Hepatocyte (in vitro differentiated cells): ENCODE data around the gene MRPL2. TPM values are rescaled to one million over a fixed set of nuclear protein-coding genes. Genes with fewer than 3 reads are reported as not detected.
"Not testable (repeated sequence)": the region's sequence is repeated elsewhere in the genome, so short reads cannot be mapped to it uniquely, and the experiment has no call there.

ENCODE experiments used
- DNase-seq: peaks from one replicate; pipeline ENCODE4 v3.0.0-alpha.2; 2016; ENCODE audit warnings: low spot score
- H2AFZ ChIP-seq: fragments of 200-600 bp; sonication (generic); 2 replicates; pipeline ENCODE4 v1.6.0; 2016; ENCODE audit warnings: antibody characterized with exemption, mild to moderate bottlenecking
- H3K27ac ChIP-seq: fragments of 200-600 bp; sonication (generic); 2 replicates; pipeline ENCODE4 v1.5.1; 2016; ENCODE audit warnings: mild to moderate bottlenecking
- H3K27me3 ChIP-seq: fragments of 200-600 bp; sonication (generic); 2 replicates; pipeline ENCODE4 v1.6.1; 2016
- H3K36me3 ChIP-seq: fragments of 200-600 bp; sonication (generic); replicated peaks from 2 replicates; pipeline ENCODE4 v1.5.1; 2016; ENCODE audit warnings: low read depth; ENCODE audit not compliant: insufficient read depth
- H3K4me1 ChIP-seq: fragments of 200-600 bp; sonication (generic); 2 replicates; pipeline ENCODE4 v1.5.1; 2016; ENCODE audit warnings: mild to moderate bottlenecking, moderate library complexity; ENCODE audit not compliant: insufficient read depth
- H3K4me2 ChIP-seq: fragments of 200-600 bp; sonication (generic); 2 replicates; pipeline ENCODE4 v1.6.0; 2016
- H3K4me3 ChIP-seq: fragments of 200-600 bp; sonication (generic); 2 replicates; pipeline ENCODE4 v1.5.1; 2016; ENCODE audit warnings: mild to moderate bottlenecking
- H3K79me2 ChIP-seq: fragments of 200-600 bp; sonication (generic); 2 replicates; pipeline ENCODE4 v1.6.0; 2017; ENCODE audit warnings: mild to moderate bottlenecking
- H3K9me2 ChIP-seq: fragments of 200-600 bp; sonication (generic); replicated peaks from 2 replicates; pipeline ENCODE4 v1.6.0; 2017; ENCODE audit warnings: mild to moderate bottlenecking; ENCODE audit not compliant: insufficient read depth
- H3K9me3 ChIP-seq: fragments of 200-600 bp; sonication (generic); 2 replicates; pipeline ENCODE4 v1.5.1; 2016; ENCODE audit warnings: low read depth, mild to moderate bottlenecking
- H4K20me1 ChIP-seq: fragments of 200-600 bp; sonication (generic); 2 replicates; pipeline ENCODE4 v1.6.0; 2016; ENCODE audit warnings: mild to moderate bottlenecking; ENCODE audit not compliant: insufficient read depth, poor library complexity, severe bottlenecking
- CTCF ChIP-seq: fragments of 200-600 bp; sonication (generic); IDR thresholded peaks from 2 replicates; pipeline ENCODE4 v1.5.1; 2016; ENCODE audit warnings: antibody characterized with exemption, mild to moderate bottlenecking; ENCODE audit not compliant: poor library complexity
- EZH2 ChIP-seq: fragments of 200-600 bp; sonication (generic); IDR thresholded peaks from 2 replicates; pipeline ENCODE4 v1.6.1; 2016; ENCODE audit warnings: antibody characterized with exemption, mild to moderate bottlenecking, borderline replicate concordance
- EZH2phosphoT487 ChIP-seq: fragments of 200-600 bp; sonication (generic); IDR thresholded peaks from one replicate; pipeline ENCODE4 v1.6.1; 2018; ENCODE audit warnings: antibody characterized with exemption, mild to moderate bottlenecking, low read depth, moderate library complexity; ENCODE audit not compliant: unreplicated experiment, severe bottlenecking
- WGBS: methylation state at CpG from one replicate; pipeline ENCODE4 v1.1.6; 2016; ENCODE audit warnings: low lambda C conversion rate; ENCODE audit errors: missing lambda C conversion rate; 5-methylcytosine and 5-hydroxymethylcytosine counted together
- polyA plus RNA-seq: library from polyadenylated mRNA; unstranded; fragments of >200 nt; fragmentation: Nextera tagmentation; extraction: Ambion mirVana; gene quantifications from 2 replicates; pipeline ENCODE4 v1.2.1, GENCODE V29; 2016
- total RNA-seq: library from RNA; depleted of rRNA; stranded (reverse); fragments of >200 nt; gene quantifications from 2 replicates; pipeline ENCODE4 v1.2.3, GENCODE V29; 2014

The MRPL2 gene
- total and polyA plus RNA-seq, 2 experiments from 2014 or later: 24.7 to 68.4 TPM

- no peaks in the 10 kb centered on the region for H3K36me3 ChIP-seq
Measured at GRCh38 chr6:43045371-43045930, 13.8 kb downstream of the MRPL2 start.

GRCh38 chr6:43043310-43043709 lies 15.9 kb downstream of the MRPL2 start:
- Histone ChIP-seq H3K79me2 (no peaks in the 10 kb centered on the region), H4K20me1 (no peaks in the 10 kb centered on the region), H2AFZ (no peak overlapping the region), H3K36me3 (no peaks in the 10 kb centered on the region), H3K27me3 (no peaks in the 10 kb centered on the region), H3K9me2 (no peaks in the 10 kb centered on the region), H3K4me3 (no peak overlapping the region), H3K9me3 (no peaks in the 10 kb centered on the region), H3K27ac (no peak overlapping the region), H3K4me1 (no peaks in the 10 kb centered on the region), H3K4me2 (no peak overlapping the region)
- 96% methylated on average over 9 of the region's 9 CpGs for WGBS
- no peak for DNase-seq
- TF ChIP-seq EZH2: no peak
- TF ChIP-seq CTCF: no peak
- no peak for TF ChIP-seq EZH2phosphoT487

More at GRCh38 chr6:43045371-43045930, 13.8 kb downstream of the MRPL2 start:
- Histone ChIP-seq H3K79me2 (peaks cover 5% of the 10 kb centered on the region), H3K27me3 (no peaks in the 10 kb centered on the region), H3K4me2 (no peak overlapping the region), H3K9me3 (no peaks in the 10 kb centered on the region), H3K4me1 (no peaks in the 10 kb centered on the region), H3K27ac (no peak overlapping the region), H4K20me1 (no peaks in the 10 kb centered on the region), H3K4me3 (no peak overlapping the region), H2AFZ (no peak overlapping the region), H3K9me2 (no peaks in the 10 kb centered on the region)
- TF ChIP-seq EZH2phosphoT487: no peak
- TF ChIP-seq EZH2: no peak
- DNase-seq: no peak
- 97% methylated on average over 11 of the region's 11 CpGs for WGBS

GRCh38 chr6:43041475-43041874 lies 17.8 kb downstream of the MRPL2 start:
- H2AFZ ChIP-seq, H3K4me1 ChIP-seq, H3K27ac ChIP-seq, H3K27me3 ChIP-seq, H3K4me2 ChIP-seq, DNase-seq, H3K9me3 ChIP-seq, H4K20me1 ChIP-seq, H3K4me3 ChIP-seq, H3K79me2 ChIP-seq, H3K36me3 ChIP-seq, H3K9me2 ChIP-seq: not testable (repeated sequence)
- WGBS: 95% methylated on average over 6 of the region's 8 CpGs

- Histone ChIP-seq H3K79me2 (no peaks in the 10 kb centered on the region), H3K4me3 (no peak overlapping the region), H3K4me2 (no peak overlapping the region), H4K20me1 (no peaks in the 10 kb centered on the region), H3K27me3 (no peaks in the 10 kb centered on the region), H3K4me1 (no peaks in the 10 kb centered on the region), H2AFZ (no peak overlapping the region), H3K9me2 (no peaks in the 10 kb centered on the region), H3K36me3 (no peaks in the 10 kb centered on the region), H3K9me3 (no peaks in the 10 kb centered on the region), H3K27ac (no peak overlapping the region)
- DNase-seq: no peak
- WGBS: 98% methylated on average over 18 of the region's 18 CpGs
- TF ChIP-seq CTCF (no peak), EZH2phosphoT487 (no peak), EZH2 (no peak)
Measured at GRCh38 chr6:43040542-43041257, 18.5 kb downstream of the MRPL2 start.
